ENCODE data around the gene ZNF81.
"Not testable (repeated sequence)": the region's sequence is repeated elsewhere in the genome, so short reads cannot be mapped to it uniquely, and the experiment has no call there.

ZNF81 gene

GRCh38 chrX:47849778-47850177 lies 13.1 kb downstream of the ZNF81 start:
- no peak for TF ChIP-seq CTCF (IDR thresholded peaks at IDR 0.05; ENCODE audit: insufficient read depth, low read depth, low read length, missing control alignments)
- no peak for DNase-seq (ENCODE audit: low read depth)
- H3K4me3 ChIP-seq (ENCODE audit: low read length), result no peak overlapping the region

GRCh38 chrX:47850389-47850788 lies 13.7 kb downstream of the ZNF81 start:
- not testable (repeated sequence) for H3K4me3 ChIP-seq (ENCODE audit: low read length); DNase-seq (ENCODE audit: low read depth)

GRCh38 chrX:47850901-47851300 lies 14.2 kb downstream of the ZNF81 start:
- DNase-seq (ENCODE audit: low read depth), result no peak
- TF ChIP-seq CTCF (IDR thresholded peaks at IDR 0.05; ENCODE audit: insufficient read depth, low read depth, low read length, missing control alignments), result no peak
- no peak overlapping the region for H3K4me3 ChIP-seq (ENCODE audit: low read length)

- H3K4me3 ChIP-seq (ENCODE audit: low read length), result no peak overlapping the region
- DNase-seq (ENCODE audit: low read depth), result peak; percentile 32
- peak; percentile 50 for TF ChIP-seq CTCF (IDR thresholded peaks at IDR 0.05; ENCODE audit: insufficient read depth, low read depth, low read length, missing control alignments)
Observed at GRCh38 chrX:47854474-47854873, 17.8 kb downstream of the ZNF81 start.

GRCh38 chrX:47859686-47860085 lies 23.0 kb downstream of the ZNF81 start:
- TF ChIP-seq CTCF (IDR thresholded peaks at IDR 0.05; ENCODE audit: insufficient read depth, low read depth, low read length, missing control alignments), result no peak
- DNase-seq (ENCODE audit: low read depth), result no peak
- no peak overlapping the region for H3K4me3 ChIP-seq (ENCODE audit: low read length)

- TF ChIP-seq CTCF (IDR thresholded peaks at IDR 0.05; ENCODE audit: insufficient read depth, low read depth, low read length, missing control alignments), result no peak
- no peak overlapping the region for H3K4me3 ChIP-seq (ENCODE audit: low read length)
- DNase-seq (ENCODE audit: low read depth), result no peak
Observed at GRCh38 chrX:47862680-47863079, 26.0 kb downstream of the ZNF81 start.

GRCh38 chrX:47863187-47863586 lies 26.5 kb downstream of the ZNF81 start:
- no peak for TF ChIP-seq CTCF (IDR thresholded peaks at IDR 0.05; ENCODE audit: insufficient read depth, low read depth, low read length, missing control alignments)
- no peak overlapping the region for H3K4me3 ChIP-seq (ENCODE audit: low read length)
- DNase-seq (ENCODE audit: low read depth), result peak; percentile 33

GRCh38 chrX:47864300-47864699 lies 27.6 kb downstream of the ZNF81 start:
- no peak overlapping the region for H3K4me3 ChIP-seq (ENCODE audit: low read length)
- TF ChIP-seq CTCF (IDR thresholded peaks at IDR 0.05; ENCODE audit: insufficient read depth, low read depth, low read length, missing control alignments), result no peak
- DNase-seq (ENCODE audit: low read depth), result no peak
